ENCODE data around the gene ZDHHC19. TPM values are rescaled to one million over a fixed set of nuclear protein-coding genes. Genes with fewer than 3 reads are reported as not detected.

ZDHHC19 gene
- total and polyA plus RNA-seq, 2 experiments from 2014 or later, result 1.3 to 15.7 TPM

GRCh38 chr3:196186651-196187573 is 24.3 kb downstream of the ZDHHC19 start:
- H3K4me3 ChIP-seq, result peak overlapping the region; percentile 27; the same call in 1 of the 2 replicates
- H3F3A ChIP-seq (replicated peaks; ENCODE audit: low read depth), result no peaks in the 10 kb centered on the region
- no peaks in the 10 kb centered on the region for H3K27me3 ChIP-seq (ENCODE audit: insufficient read depth)
- no peaks in the 10 kb centered on the region; the same call in 2 of the 3 replicates for H3K9me3 Mint-ChIP-seq
- no peaks in the 10 kb centered on the region for H4K20me1 ChIP-seq (replicated peaks; ENCODE audit: insufficient read depth)
- peak; percentile 96 for ATAC-seq
- H3K36me3 ChIP-seq (ENCODE audit: insufficient read depth), result no peaks in the 10 kb centered on the region
- no peaks in the 10 kb centered on the region for H3K36me3 Mint-ChIP-seq (ENCODE audit: low read depth)
- H3K4me1 Mint-ChIP-seq, result peaks cover 8% of the 10 kb centered on the region
- H3K79me2 ChIP-seq (replicated peaks; ENCODE audit: insufficient read depth), result no peaks in the 10 kb centered on the region
- H3K9me2 ChIP-seq (ENCODE audit: insufficient read depth), result no peaks in the 10 kb centered on the region
- peak overlapping the region; percentile 43; the same call in 1 of the 3 replicates for H3K4me3 Mint-ChIP-seq
- peak overlapping the region; percentile 76; the same call in 1 of the 2 replicates for H3K27ac ChIP-seq (ENCODE audit: low read depth)
- H3K4me2 ChIP-seq, result peak overlapping the region; percentile 66
- no peak overlapping the region for H3K27ac Mint-ChIP-seq
- H3K4me1 ChIP-seq (ENCODE audit: insufficient read depth), result peaks cover 6% of the 10 kb centered on the region
- TF ChIP-seq NANOG (IDR thresholded peaks at IDR 0.05; ENCODE audit: borderline replicate concordance) (0 out of 2 replicates have a peak, but pooled peaks have one; percentile 8), REST (IDR thresholded peaks at IDR 0.05; ENCODE audit: unreplicated experiment) (no peak)
- H3K27me3 Mint-ChIP-seq (ENCODE audit: insufficient read depth, low read depth, poor library complexity), result peaks cover 8% of the 10 kb centered on the region
- H2AFZ ChIP-seq, result peak overlapping the region; percentile 76; the same call in 1 of the 2 replicates
- DNase-seq (ENCODE audit: low spot score), result peak; percentile 94

- Mint-ChIP-seq H3K36me3 (ENCODE audit: low read depth) (no peaks in the 10 kb centered on the region), H3K4me3 (no peak overlapping the region), H3K27ac (no peak overlapping the region), H3K27me3 (ENCODE audit: insufficient read depth, low read depth, poor library complexity) (peaks cover 8% of the 10 kb centered on the region), H3K9me3 (no peaks in the 10 kb centered on the region), H3K4me1 (peaks cover 11% of the 10 kb centered on the region)
- no peak overlapping the region for H3K4me3 ChIP-seq
- ATAC-seq (no peak), DNase-seq (ENCODE audit: low spot score) (no peak)
- no peaks in the 10 kb centered on the region for H4K20me1 ChIP-seq (replicated peaks; ENCODE audit: insufficient read depth)
- H3K27me3 ChIP-seq (ENCODE audit: insufficient read depth), result no peaks in the 10 kb centered on the region
- H3K4me2 ChIP-seq, result no peak overlapping the region
- no peak overlapping the region for H3K27ac ChIP-seq (ENCODE audit: low read depth)
- no peaks in the 10 kb centered on the region for H3K36me3 ChIP-seq (ENCODE audit: insufficient read depth)
- H3K4me1 ChIP-seq (ENCODE audit: insufficient read depth), result peaks cover 9% of the 10 kb centered on the region
- no peaks in the 10 kb centered on the region for H3K79me2 ChIP-seq (replicated peaks; ENCODE audit: insufficient read depth)
- H3F3A ChIP-seq (replicated peaks; ENCODE audit: low read depth), result no peaks in the 10 kb centered on the region
- H2AFZ ChIP-seq, result no peak overlapping the region
- H3K9me2 ChIP-seq (ENCODE audit: insufficient read depth), result no peaks in the 10 kb centered on the region
- TF ChIP-seq NANOG (IDR thresholded peaks at IDR 0.05; ENCODE audit: borderline replicate concordance) (no peak), REST (IDR thresholded peaks at IDR 0.05; ENCODE audit: unreplicated experiment) (no peak), EZH2 (IDR thresholded peaks at IDR 0.05; ENCODE audit: low read depth, unreplicated experiment) (no peak), JUNB (IDR thresholded peaks at IDR 0.05; ENCODE audit: unreplicated experiment) (no peak), ZNF114 (CRISPR knock-in tag; IDR thresholded peaks at IDR 0.05) (no peak)
Observed at GRCh38 chr3:196184881-196185280, 26.3 kb downstream of the ZDHHC19 start.
